ENCODE results near the gene FGD2.

FGD2 gene

GRCh38 chr6:37062424-37062823, 57.0 kb downstream of the FGD2 start:
- no peak for DNase-seq

GRCh38 chr6:37068356-37069270, 63.2 kb downstream of the FGD2 start:
- no peak for DNase-seq

GRCh38 chr6:37069639-37070038, 64.2 kb downstream of the FGD2 start:
- DNase-seq, result no peak

DNA sequence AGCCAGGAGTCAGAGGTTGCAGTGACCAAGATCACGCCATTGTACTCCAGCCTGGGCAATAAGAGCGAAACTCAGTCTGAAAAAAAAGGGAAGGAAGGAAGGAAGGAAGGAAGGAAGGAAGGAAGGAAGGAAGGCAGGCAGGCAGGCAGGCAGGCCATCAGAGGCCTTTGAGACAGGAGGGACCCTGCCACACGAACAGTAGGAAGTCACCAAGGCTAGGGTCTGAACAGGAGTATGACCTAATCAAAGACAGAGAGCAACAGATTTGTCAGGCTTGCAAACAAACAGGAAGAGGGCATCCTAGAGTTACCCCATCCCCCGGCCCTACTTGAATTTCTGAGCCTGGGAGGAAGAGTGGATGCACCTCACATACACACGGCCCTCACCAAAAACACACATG, 67.1 kb downstream of the FGD2 start:
- peak; percentile 61 for DNase-seq

GRCh38 chr6:37074053-37074827, 68.8 kb downstream of the FGD2 start:
- DNase-seq, result no peak

DNA sequence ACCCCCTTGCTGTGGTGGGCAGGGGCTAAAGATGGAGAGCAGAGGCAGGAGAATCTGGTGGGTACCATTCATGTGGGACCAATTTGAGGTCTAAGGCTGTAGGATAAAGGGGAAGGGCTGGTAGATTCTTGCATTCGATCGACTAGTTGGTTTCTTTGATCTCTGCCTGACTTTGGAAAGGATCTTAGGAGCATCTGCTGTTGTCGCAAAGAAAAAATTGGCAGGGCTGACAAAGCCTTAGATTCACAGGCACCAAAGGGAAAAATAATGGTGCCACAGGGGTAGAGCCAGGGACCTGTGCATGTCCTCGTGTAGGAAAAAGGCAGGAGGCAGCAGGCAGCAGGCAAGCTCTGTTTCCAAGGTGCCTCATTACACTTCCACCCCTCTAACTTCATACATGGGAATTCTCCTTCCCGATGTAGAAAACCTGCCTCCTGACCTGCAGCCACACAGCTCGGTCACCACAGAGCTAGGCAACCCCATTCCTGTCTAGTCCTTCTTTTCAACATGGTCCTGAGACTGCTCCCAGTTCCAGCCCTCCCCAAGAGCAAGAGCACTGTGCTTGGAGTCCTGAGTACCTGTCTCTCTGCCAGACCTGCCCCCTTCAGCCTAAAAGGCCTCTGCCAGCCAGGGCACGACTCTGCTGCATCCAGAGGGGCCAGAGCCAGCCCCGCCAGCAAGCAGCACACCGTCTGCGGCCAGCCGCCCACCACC, 71.9 kb downstream of the FGD2 start:
- DNase-seq, result no peak

DNA sequence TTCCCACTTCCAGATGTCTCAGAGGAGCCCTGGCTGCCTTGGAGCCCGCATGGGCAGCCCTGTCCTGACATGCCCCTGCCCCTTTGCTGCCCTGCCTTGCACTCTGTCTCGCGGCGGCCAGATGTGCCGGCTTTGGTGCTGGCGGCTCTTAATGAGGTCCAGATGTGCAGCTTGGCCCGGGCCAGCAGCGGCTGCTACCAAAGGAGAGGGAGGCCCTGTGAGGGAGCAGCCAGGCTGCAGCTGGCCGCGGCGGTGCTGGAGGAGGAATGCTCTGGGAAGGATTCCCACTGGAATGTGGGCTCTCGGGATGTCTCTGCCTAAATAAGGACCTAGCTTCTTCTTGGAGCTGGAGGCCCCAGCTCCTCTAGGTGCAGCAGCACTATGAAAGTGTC, 72.4 kb downstream of the FGD2 start:
- no peak for DNase-seq

Measured in RPMI8226 (cell line).